IPS-NIHi7 (cell line): ENCODE measurements around the gene MRPL41.
"Not testable (repeated sequence)": the region's sequence is repeated elsewhere in the genome, so short reads cannot be mapped to it uniquely, and the experiment has no call there.

Experiments used
- DNase-seq: peaks from one replicate; pipeline ENCODE4 v3.0.0; 2012; ENCODE audit warnings: mixed read lengths; ENCODE audit errors: extremely low spot score

The MRPL41 gene

DNA sequence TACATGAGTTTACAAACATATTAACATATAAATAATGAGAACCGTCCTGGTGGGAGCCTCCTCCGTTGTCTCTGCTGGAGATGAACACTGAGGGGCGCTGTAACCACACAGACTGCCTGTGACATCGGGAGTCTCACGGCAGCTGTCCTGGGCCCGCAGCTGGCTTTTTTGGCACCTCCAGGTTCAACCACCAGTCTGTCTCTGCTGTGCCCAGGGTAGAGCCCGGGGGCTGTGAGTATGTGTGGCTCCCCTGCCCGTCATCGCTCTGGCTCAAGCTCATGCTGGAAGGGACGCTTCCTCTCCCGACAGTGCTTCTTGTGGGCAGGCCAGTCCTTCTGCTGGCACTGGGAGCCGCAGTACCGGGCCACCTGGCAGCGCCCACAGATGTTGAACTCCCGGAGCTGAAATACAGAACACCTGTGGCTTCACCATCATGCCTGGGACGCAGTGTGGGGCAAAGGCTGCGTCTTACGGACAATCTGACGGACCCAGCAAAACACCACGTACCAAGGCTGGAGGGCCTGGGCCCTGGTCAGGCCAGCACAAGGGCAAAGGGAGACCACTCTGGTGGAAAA is 30.7 kb downstream of the MRPL41 start:
- DNase-seq = peak; percentile 68

GRCh38 chr9:137583347-137583746 is 31.7 kb downstream of the MRPL41 start:
- no peak for DNase-seq

- no peak for DNase-seq
Observed at GRCh38 chr9:137583957-137584356, 32.3 kb downstream of the MRPL41 start.

GRCh38 chr9:137586854-137587253 is 35.2 kb downstream of the MRPL41 start:
- no peak for DNase-seq

DNA sequence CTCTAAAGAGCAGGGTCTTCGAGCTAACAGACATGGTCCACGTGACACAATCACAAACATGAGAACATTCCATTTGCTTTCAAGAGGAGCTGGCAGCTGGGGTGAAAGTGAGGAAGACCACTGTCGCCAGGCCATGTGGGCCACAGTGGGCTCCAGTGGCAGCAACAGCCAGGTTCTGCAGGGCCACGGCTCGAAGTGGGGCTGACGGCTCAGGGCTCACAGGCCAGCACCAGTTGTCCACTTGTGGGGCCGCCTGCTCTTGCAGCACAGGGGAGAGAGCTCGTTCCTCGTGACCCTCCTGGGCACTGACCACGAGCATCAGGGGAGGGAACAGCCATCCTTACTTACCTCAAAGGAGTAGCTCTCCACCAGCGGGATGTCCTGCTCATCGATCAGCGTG is 36.6 kb downstream of the MRPL41 start:
- DNase-seq = no peak

- DNase-seq = no peak
Observed at GRCh38 chr9:137588891-137589290, 37.2 kb downstream of the MRPL41 start.

GRCh38 chr9:137589441-137590122 is 37.9 kb downstream of the MRPL41 start:
- DNase-seq = no peak

- no peak for DNase-seq
Observed at GRCh38 chr9:137590123-137590468, 38.4 kb downstream of the MRPL41 start.

DNA sequence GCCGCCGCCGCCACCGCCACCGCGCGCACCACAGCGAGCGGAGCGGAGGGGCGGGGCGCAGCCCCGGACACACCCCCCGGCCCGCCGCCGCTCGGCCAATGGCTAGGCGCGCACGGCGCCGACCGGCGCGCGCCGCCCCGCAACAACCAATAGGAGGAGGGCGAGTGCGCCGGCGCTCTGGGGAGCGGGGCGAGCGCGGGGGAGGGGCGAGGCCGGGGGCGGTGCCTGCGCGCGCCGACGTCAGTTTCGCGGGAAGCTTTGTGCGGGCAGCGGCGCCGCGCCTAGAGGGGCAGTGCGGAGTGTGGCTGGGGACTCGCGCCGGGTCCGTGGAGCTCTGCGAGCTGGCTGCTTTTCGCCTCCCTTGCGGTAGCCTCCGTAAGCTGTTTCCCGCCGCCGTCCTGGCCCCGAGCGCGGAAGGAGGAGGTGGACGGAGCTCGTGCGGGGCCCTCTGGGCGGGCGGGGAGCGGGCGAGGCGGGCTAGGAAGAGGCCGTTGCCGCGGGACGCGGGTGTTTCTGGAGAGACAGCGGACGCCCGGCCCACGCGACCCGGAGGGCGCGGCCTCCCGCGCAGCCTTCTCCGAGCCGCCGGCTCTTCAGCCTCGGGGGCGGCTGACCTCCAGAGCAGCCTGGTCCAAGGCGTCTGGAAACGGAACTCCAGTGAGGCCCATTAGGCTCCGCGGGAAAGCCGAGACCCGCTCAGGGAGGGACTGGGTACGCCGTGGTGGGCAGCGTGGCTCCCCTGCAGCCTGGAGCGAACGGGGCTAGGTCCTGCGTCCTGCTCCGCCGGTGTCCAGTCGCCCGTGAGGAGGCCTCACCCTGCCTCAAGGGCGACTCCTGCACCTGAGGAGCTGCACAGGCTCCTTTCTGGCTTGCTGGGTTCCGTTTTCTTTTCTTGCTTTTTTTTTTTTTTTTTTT is 39.0 kb downstream of the MRPL41 start, which contains the start of gene ZMYND19:
ZMYND19 (minus strand) TSS at position 44 of the 915 bp plus-strand sequence. CDS start 249 bp downstream, outside the sequence.
- DNase-seq = peak; percentile 99

- DNase-seq = no peak
Observed at GRCh38 chr9:137592767-137593166, 41.1 kb downstream of the MRPL41 start.

DNA sequence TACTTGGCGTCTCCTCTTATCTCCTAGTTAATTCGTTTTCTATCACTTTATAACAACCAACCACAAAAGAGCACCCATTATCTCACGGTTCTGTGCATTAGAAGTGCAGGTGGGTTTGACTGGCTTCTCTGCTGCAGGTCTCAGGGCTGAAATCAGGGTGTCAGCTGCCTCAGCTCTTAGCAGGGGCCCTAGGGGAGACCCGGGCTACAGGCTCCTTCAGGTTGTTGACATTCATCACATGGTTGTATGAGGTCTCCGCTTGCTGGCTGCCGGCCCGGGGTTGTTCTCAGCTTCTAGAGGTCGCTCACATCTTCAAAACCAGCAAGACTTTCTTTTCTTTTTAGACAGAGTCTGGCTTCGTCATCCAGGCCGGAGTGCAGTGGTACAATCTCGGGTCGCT is 41.5 kb downstream of the MRPL41 start:
- DNase-seq = no peak

- not testable (repeated sequence) for DNase-seq
Observed at GRCh38 chr9:137596577-137596976, 44.9 kb downstream of the MRPL41 start.

GRCh38 chr9:137598943-137599342 is 47.3 kb downstream of the MRPL41 start:
- no peak for DNase-seq
